GM18499 (cell line): Measurements from ENCODE around the gene CCL5.

Source experiments
- ATAC-seq: cut with Tn5 transposase; IDR thresholded peaks from one replicate; pipeline ENCODE4 v1.9.1; 2021; ENCODE audit warnings: moderate number of reproducible peaks; ENCODE audit not compliant: insufficient read depth, unreplicated experiment

CCL5 gene

DNA sequence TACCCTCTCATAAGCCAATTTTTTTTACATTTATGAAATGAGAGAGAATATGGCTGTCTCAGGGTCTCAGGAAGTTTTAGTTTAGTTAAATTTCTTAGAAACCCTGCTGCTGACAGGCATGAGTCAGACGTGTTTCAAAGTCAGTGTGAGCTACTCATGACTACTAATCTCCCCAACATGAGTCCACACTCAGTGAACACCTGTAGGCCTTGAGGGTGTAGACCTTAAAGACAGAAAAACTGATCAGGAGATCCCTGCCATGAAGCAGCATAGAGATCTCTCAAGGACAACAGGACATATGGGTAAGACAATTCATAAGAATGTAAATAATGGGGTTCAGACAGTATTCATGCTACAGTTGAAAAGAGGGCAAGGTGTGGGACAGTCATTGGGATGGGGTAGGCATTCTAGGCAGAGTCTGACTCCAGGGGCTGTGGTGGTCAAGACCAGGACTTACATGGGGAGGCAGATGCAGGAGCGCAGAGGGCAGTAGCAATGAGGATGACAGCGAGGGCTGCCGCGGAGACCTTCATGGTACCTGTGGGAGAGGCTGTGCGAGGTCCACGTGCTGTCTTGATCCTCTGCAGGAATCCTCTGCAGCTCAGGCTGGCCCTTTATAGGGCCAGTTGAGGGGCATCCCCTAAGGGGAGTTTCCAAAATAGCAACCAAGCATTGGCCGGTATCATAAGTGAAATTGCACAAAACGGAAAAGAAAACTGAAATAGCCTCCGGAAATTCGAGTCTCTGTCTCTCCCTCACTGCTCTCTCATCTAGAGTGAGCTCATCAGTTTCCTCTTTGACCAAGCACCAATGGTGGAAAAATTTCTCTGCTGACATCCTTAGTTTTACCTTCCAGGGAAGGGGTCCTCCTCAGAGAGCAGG is at the start of gene CCL5:
CCL5 (minus strand) TSS at position 588 of the 882 bp plus-strand sequence.
- ATAC-seq, result peak; percentile 85

DNA sequence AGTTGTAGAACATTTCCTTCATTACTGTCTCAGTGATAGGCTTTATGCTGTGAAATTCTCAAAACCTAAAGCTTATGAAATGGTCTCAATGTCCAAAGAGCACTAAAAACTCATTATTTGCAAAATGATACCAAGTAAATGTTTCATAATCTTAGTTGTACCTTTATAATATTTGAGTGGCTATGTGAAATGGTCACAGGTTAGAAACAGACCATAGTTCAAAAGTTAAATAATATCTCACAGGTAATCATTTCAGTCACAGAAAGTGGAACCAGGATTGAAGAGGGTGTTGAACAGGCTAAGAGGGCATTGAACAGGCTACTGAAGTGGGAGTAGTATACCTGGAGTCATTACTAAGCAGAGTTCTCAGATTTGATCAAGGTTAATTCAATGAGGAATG is 47.6 kb upstream of the CCL5 start:
- no peak for ATAC-seq

DNA sequence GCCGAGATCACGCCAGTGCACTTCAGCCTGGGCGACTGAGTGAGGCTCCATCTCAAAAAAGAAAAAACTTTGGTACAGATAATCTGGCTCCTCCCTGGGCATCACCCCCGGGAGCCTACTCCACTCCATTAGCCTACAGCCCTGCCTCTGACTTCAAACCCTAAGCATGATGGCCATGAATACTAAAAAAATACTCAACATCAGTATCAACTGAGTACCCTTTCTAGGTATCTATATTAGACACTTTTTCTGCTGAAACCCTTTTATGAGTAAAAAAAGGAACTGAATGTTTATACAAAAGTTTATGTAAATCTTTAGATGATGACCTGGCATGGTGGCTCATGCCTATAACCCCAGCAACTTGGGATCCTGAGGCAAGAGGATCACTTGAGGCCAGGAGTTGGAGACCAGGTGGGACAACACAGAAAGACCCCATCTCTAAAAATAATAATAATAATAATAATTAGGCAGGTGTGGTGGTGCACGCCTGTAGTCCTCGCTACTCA is 43.5 kb upstream of the CCL5 start:
- no peak for ATAC-seq

DNA sequence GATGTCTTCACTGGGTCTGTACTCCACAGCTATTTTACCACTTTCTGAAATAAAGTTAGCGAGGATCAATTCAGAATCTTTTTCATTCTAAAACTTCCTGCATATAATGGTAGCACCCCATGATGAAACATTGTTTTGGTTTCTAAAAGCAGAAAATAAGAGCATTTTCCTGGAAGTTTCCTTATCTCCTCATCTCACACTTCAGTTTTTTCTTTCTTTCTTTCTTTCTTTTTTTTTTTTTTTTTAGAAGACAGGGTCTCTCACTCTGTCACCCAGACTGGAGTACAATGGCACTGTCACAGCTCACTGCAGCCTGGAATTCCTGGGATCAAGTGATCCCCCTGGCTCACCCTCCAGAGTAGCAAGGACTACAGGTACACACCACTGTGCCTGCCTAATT is 40.1 kb upstream of the CCL5 start:
- ATAC-seq, result no peak

DNA sequence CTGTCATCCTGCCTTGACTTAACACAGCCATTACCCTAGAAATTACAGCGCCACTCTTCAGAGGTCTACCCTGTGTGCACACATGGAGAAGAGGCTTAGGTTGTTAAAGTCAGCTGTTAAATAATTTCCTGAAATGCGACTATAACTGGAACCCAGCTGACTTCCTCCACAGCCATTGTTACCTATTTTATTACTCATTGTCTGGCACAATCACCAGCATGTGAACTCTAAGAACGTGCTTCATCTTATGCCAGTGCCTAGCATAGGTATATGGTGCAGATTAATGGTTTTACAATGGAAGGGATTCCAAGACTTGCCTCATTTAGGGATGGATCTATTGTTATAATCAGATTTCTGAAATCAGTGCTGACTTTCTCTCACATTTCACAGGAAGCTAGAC is 38.5 kb upstream of the CCL5 start:
- ATAC-seq, result no peak

DNA sequence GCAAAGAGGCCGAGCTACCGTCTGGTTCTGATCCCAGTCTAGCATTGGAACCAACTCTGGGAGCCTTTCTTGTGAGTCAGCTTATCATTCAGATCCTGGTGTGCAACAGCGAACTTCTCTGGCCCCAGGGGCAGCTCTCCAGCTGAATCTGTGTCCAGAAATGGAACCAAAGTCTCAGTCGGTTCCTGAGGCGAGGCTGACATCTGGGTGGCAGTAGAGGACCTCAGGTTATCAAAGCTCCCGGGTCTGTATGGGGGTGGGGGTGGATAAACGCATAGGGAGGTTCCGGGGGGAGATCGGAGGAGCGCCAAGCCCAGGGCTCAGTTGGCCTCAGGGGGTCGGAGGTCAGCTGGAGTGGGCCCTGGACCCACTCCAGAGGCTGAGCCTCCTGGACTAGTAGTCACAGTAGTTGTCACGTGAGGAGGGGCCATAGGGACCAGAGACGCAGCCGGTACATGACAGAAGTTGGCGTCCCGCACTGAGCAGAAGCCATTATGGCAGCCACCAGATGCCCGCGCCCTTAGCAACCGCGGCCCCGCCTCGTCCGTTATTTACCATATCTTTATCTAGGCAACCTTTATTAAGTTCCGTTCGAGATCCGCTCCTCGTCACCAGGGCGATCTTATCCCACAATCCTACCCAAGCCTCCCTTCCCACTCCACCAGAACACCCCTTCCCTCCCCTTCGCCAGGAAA is 37.5 kb upstream of the CCL5 start:
- no peak for ATAC-seq

DNA sequence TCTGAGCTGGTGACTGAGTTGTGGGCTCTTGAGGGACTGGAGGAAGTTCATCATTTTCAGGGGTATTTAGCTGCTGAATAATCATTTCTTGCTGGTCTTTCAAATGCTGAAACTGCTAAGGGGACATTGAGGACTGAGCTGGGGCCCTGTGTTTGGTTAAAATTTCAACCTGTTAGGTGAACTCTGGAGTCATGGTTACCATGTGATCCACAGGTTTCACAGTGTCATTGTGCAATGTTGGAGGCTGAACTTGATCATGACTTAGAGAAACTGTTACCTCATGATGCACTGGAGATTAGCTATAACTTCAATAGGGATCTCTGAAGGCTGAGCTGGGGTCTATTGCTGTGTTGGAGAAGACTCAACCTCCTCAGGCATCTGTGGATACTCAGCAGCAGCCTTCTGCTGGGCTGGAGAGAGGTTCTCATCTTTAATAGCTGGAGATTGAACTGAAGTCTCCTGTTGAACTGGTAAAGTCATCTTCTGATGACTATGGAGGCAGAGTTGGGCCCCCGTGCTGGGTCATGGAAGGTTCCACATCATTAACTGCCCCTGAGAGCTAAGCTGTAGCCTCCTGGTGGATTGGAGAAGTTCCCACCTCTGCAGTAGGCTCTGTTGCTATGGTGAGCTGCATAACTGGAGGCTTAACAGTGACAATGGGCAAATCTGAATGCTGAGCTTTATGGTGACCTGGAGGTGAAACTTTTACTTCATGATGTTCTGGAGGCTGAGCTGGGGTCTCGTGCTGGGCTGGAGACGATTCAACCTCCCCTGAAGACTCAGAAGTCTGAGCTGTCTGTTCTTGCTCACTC is 35.2 kb upstream of the CCL5 start:
- no peak for ATAC-seq

DNA sequence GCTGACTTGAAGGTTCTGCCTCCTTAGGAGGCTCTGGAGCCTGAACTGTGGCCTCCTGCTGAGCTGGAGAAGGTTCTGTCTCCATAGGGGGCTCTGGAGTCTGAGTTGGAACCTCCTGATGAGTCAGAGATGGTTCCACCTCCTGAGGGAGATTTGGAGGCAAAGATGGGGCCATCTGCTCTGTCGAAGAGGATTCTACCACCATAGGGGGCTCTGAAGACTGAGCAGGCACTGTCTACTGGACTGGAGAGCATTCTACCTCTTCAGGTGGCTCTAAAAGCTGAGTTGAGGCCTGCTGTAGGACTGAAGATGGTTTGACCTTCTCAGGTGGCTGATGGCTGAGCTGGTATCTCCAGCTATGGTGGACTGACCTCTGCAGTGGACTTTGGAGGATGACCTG is 34.2 kb upstream of the CCL5 start:
- ATAC-seq, result no peak

DNA sequence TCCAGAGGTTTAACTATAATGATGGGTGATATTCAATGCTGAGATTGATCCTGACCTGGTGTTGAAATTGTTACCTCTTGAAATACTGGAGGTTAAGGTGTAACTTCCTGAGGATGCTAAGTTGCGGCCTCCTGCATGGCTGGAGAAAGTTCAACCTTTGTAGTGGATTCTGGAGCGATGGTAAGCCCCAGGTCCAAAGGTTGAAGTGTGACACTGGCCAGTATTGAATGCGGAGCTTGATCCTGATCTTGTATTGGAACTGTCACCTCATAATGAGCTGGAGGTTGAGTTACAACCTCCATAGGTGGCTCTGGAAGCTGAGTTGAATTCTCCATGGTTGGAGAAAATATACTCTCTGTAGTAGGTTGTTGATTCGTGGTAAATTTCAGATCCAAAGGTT is 33.4 kb upstream of the CCL5 start:
- ATAC-seq, result no peak

DNA sequence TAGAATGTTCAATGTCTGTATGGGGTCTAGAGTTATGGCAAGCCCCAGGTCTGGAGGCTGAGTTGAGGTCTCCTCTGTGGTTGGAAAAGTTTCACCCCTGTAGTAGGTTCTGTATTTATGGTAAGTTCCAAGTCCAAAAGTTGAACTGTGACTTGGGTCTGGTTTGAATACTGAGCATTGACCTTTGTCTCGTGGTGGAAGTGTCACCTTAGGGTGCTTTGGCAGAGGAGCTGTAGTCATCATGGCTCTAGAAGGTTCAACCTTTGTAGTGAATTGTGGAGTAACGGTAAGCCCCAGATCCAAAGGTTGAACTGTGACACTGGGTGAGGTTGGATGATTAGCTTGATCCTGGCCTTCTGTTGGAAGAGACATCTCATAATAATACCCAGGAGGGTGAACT is 32.8 kb upstream of the CCL5 start:
- ATAC-seq, result no peak

DNA sequence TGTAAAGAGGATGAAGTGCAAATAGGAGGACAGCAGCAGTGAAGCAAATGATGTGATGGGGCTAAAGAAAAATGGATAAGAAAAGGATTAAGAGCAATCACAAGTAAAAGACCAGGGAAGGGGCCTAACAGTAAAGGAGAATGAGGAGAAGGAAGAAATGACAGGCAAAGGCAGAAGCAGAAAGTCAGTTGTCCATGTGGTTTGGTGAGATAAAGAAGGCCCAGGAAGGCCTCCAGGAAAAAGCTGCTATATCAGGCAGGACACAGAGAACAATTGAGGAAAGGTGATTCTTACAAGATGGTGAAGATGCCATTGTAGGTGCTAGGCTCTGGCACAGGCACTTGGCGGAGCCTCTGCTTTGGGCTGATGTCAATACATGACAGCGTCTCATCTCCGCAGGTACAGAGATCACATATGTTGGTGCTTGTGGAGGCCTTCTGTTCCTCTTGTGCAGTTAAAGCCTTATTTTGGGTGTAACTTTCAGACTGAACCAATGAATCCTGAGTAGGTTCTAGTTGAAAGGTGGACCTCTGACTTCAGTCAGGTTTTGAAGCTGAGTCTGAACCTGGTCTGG is 32.3 kb upstream of the CCL5 start:
- no peak for ATAC-seq

DNA sequence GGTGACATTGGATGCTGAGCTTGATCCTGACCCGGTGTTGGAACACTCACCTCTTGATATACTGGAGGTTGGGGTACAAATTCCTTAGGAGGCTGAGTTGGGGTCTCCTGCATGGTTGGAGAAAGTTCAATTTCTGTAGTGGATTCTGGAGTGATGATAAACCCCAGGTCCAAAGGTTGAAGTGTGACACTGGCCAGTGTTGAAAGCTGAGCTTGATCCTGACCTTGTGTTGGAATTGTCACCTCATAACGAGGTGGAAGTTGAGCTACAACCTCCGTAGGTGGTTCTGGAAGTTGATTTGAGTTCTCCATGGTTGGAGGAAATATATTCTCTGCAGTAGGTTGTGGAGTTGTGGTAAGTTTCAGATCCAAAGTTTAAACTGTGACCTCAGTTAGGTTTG is 29.2 kb upstream of the CCL5 start:
- ATAC-seq, result no peak

DNA sequence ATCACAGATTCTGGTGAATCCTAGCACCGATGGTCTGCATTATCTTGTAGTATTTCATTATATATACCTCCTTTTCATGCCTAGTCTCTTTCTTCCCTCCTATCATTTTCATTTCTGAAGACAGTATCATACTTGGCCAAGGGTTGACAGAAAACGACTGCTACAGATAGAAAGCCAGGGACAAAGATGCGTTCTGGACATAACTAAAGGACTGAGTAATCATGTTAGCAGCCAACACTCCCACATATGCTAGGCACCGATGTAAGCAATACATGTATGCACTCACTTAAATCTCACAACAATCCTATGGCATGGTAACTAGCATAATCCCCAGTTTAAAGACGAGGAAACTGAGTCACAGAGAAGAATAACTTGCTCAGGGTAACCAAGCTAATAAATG is 27.5 kb upstream of the CCL5 start:
- no peak for ATAC-seq

DNA sequence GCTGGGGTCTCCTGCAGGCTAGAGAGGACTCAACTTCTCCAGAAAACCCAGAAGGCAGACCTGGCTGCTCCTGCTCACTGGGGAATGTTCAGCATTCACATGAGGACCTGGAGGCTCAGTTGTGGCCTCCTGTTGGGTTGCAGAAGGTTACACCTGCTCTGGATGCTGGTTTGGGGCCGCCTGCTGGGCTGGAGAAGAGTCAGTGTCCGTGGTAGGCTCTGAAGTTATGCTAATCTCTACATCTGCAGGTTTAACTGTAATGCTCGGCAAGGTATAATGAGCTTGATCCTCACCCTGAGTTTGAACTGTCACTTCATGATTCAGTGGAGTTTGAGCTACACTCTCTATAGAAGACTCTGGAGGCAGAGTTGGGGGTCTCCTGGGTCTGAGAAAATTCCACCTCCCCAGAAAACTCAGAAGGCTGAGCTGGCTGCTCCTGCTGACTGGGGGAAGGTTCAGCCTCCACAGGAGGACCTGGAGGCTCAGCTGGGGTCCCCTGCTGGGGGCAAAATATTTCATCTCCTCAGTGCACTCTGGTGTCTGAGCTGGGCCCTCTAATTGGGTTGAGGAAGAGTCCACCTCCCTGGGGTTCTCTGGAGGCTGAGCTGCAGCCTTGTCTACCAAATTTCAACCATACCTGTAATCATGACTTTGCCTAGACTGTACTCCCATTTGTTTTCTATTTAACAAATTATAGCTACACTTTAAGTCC is 26.9 kb upstream of the CCL5 start:
- ATAC-seq, result no peak

DNA sequence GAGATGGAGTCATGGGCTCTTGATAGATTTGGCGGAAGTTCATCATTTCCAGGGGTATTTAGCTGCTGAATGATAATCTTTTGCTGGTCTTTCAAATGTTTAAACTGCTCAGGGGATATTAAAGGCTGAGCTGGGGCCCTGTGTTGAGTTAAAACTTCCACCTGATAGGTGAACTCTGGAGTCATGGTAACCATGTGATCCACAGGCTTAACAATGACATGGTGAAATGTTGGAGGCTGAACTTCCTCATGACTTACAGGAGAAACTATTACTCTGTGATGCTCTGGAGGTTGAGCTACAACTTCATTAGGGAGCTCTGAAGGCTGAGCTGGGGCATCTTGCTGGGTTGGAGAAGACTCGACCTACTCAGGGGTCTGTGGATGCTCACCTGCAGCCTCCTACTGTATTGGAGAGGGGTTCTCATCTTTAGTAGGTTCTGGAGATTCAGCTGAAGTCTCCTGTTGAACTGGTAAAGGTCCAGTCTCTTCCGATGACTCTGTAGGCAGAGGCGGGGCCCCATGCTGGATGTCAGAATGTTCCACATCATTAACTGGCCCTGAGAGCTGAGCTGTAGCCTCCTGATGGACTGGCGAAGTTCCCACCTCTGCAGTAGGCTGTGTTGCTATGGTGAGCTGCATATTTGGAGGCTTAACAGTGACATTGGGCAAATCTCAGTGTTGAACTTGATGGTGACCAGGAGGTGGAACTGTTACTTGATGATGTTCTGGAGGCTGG is 26.2 kb upstream of the CCL5 start:
- no peak for ATAC-seq

DNA sequence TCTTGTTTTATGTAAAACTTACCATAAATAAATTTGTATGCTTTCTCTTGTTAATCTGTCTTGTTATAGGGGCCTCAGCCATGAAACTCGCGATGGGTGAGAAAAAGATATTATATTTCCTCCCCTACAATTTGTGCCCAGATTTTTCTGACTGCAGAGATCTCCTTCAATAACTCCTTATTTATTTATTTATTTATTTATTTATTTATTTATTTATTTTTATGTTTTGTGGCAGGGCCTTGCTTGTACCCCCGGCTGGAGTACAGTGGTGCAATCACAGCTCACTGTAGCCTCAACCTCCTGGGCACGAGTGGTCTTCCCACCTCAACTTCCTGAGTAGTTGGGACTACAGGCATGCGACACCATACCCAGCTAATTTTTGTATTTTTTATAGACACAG is 23.3 kb upstream of the CCL5 start:
- no peak for ATAC-seq

DNA sequence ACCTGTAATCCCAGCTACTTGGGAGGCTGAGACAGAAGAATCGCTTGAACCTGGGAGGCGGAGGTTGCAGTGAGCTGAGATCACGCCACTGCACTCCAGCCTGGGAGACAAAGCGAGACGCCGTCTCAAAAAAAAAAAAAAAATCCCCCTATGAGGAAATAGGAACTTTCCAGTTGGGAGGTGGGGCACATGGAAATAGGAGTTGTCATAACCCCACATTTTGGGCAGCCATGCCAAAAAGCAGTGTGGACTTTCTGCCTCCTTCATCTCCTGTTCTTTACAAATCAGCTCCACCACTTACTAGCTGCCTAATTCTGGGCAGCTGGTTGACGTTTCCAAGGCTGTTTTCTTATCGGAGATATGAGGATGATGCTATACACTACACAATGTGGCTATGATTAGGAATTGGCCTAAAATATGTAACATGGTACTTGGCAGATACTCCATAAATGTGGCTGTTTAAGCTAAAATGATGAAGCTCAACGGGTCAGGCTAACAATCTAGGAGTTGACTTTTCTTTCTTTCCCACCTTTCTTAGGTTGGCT is 21.5 kb upstream of the CCL5 start:
- no peak for ATAC-seq

DNA sequence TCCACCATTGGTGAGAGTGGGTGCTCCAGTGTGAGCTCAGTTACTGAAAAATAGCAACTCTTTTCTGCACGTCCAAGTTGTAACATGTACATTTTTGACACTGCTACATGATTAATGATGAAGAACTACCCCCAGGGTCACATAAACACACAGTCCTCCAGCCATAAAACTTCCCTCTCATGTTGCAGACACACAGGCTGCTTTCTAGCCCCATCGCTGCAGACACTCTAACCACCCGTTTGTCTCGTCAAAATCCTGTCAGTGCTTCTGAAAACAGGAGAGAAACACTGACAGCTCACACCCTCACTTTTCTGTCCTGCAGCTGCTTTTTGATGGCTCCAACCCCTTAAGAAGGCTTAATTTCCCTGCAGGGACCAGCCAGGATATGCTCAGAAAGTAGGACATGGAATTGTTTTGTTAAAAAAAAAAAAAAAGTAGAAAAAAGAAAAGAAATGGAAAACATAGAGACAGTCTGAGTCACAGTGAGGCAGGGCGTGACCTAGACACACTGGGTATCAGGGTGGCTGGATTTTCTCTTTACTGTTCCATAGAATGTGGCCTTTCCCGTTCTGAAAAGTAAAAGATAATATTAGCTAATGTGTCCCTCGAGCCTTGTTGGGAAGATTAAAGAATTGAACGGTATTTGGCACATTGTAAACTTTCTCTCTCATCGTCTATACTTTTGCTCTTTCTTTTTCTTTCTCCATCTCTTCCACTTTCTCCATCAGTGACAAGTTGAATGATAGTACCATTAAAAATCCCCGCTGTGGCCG is 20.7 kb upstream of the CCL5 start:
- no peak for ATAC-seq
